DOHH2 (cell line): ENCODE data around the gene TBC1D24.

ENCODE experiments used
- EZH2phosphoT487 ChIP-seq: fragments of 200-600 bp; sonication (generic); IDR thresholded peaks from 2 replicates; pipeline ENCODE4 v1.6.1; 2017; ENCODE audit warnings: borderline replicate concordance, mild to moderate bottlenecking, antibody characterized with exemption, low read length, moderate library complexity, mixed read lengths
- TF ChIP-seq, protein P1 (sequence below): fragments of 200-600 bp; sonication (generic); IDR thresholded peaks from one replicate; pipeline ENCODE4 v1.5.1; 2014; ENCODE audit warnings: antibody characterized with exemption, mild to moderate bottlenecking, low read depth, low read length; ENCODE audit not compliant: poor library complexity, severe bottlenecking

DNA sequence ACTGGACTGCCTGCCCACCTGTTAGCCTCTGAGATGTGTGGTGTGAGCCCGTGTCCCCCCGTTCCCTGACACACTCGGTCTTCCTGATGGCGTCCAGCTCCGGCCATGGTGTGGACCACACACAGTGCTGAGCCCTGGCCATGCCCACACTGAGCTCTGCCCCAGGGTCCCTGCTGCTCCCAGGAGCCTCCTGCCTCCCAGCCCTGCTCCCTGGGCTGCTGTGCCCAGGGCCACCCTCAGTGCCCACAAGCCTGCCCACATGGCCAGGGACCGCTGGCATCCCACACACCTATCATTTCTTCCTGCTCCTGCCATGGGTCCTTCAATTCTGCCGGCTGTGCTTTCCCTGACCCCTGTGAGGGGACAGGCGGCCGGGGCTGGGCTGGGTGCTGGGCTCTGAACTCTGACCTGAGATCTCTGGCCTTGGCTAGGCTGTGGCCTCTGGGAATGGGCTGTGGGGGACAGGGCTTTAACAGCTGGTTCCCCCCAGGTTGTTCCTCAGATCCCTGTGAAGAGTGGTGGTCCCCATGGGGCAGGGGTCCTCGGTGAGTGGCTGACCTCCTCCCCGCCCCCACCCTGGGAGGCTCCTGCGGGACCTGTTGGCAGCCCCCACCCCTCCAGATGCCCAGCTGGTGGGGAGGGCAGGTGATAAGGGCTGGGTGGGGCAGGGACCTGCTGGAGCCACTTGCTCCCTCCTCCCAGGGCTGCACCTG is 52.3 kb downstream of the TBC1D24 start:
- TF ChIP-seq, protein P1, sequence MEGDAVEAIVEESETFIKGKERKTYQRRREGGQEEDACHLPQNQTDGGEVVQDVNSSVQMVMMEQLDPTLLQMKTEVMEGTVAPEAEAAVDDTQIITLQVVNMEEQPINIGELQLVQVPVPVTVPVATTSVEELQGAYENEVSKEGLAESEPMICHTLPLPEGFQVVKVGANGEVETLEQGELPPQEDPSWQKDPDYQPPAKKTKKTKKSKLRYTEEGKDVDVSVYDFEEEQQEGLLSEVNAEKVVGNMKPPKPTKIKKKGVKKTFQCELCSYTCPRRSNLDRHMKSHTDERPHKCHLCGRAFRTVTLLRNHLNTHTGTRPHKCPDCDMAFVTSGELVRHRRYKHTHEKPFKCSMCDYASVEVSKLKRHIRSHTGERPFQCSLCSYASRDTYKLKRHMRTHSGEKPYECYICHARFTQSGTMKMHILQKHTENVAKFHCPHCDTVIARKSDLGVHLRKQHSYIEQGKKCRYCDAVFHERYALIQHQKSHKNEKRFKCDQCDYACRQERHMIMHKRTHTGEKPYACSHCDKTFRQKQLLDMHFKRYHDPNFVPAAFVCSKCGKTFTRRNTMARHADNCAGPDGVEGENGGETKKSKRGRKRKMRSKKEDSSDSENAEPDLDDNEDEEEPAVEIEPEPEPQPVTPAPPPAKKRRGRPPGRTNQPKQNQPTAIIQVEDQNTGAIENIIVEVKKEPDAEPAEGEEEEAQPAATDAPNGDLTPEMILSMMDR, result no peak
- no peak for TF ChIP-seq EZH2phosphoT487
